DOHH2 (cell line): ENCODE measurements around the gene CDK9.

Experiments used
- H3F3A ChIP-seq: fragments of 200-600 bp; sonication (generic), shearing (Covaris generic); 2 replicates; pipeline ENCODE4 v1.6.0; 2016; ENCODE audit warnings: antibody characterized with exemption, mild to moderate bottlenecking; ENCODE audit not compliant: control insufficient read depth, insufficient read depth
- H3K27ac ChIP-seq: fragments of 200-600 bp; sonication (generic); 2 replicates; pipeline ENCODE4 v1.5.1; 2014; ENCODE audit warnings: low read depth, mild to moderate bottlenecking, low read length, moderate library complexity
- H3K27me3 ChIP-seq: fragments of 200-600 bp; sonication (generic); 2 replicates; pipeline ENCODE4 v1.6.1; 2014; ENCODE audit warnings: mild to moderate bottlenecking, low read length, mixed read lengths; ENCODE audit not compliant: control insufficient read depth
- H3K36me3 ChIP-seq: fragments of 200-600 bp; sonication (generic); 2 replicates; pipeline ENCODE4 v1.6.1; 2014; ENCODE audit warnings: mild to moderate bottlenecking, low read length, moderate library complexity, mixed read lengths; ENCODE audit not compliant: control insufficient read depth
- H3K4me1 ChIP-seq: fragments of 200-600 bp; sonication (generic); 2 replicates; pipeline ENCODE4 v1.6.1; 2014; ENCODE audit warnings: mild to moderate bottlenecking, low read length, mixed read lengths; ENCODE audit not compliant: control insufficient read depth
- H3K4me2 ChIP-seq: fragments of 200-600 bp; sonication (generic); 2 replicates; pipeline ENCODE4 v1.6.0; 2014; ENCODE audit warnings: mild to moderate bottlenecking, low read length, moderate library complexity
- H3K4me3 ChIP-seq: fragments of 200-600 bp; sonication (generic); 2 replicates; pipeline ENCODE4 v1.5.1; 2014; ENCODE audit warnings: mild to moderate bottlenecking, low read length, mixed read lengths
- H3K79me2 ChIP-seq: fragments of 200-600 bp; sonication (generic); 2 replicates; pipeline ENCODE4 v1.6.1; 2014; ENCODE audit warnings: mild to moderate bottlenecking, low read length, mixed read lengths; ENCODE audit not compliant: control insufficient read depth
- H3K9me2 ChIP-seq: fragments of 200-600 bp; sonication (generic); replicated peaks from 2 replicates; pipeline ENCODE4 v1.6.1; 2014; ENCODE audit warnings: mild to moderate bottlenecking, low read length, mixed read lengths; ENCODE audit not compliant: control insufficient read depth
- H3K9me3 ChIP-seq: fragments of 200-600 bp; sonication (generic); 2 replicates; pipeline ENCODE4 v1.6.1; 2014; ENCODE audit warnings: antibody characterized with exemption, low read length, mixed read lengths; ENCODE audit not compliant: control insufficient read depth, insufficient read depth
- H4K20me1 ChIP-seq: fragments of 200-600 bp; sonication (generic); 2 replicates; pipeline ENCODE4 v1.6.0; 2014; ENCODE audit warnings: low read depth, mild to moderate bottlenecking, antibody characterized with exemption, low read length, moderate library complexity; ENCODE audit not compliant: control insufficient read depth, insufficient read depth
- EZH2phosphoT487 ChIP-seq: fragments of 200-600 bp; sonication (generic); IDR thresholded peaks from 2 replicates; pipeline ENCODE4 v1.6.1; 2017; ENCODE audit warnings: borderline replicate concordance, mild to moderate bottlenecking, antibody characterized with exemption, low read length, moderate library complexity, mixed read lengths
- TF ChIP-seq, protein P1 (sequence below): fragments of 200-600 bp; sonication (generic); IDR thresholded peaks from one replicate; pipeline ENCODE4 v1.5.1; 2014; ENCODE audit warnings: antibody characterized with exemption, mild to moderate bottlenecking, low read depth, low read length; ENCODE audit not compliant: poor library complexity, severe bottlenecking

The CDK9 gene

DNA sequence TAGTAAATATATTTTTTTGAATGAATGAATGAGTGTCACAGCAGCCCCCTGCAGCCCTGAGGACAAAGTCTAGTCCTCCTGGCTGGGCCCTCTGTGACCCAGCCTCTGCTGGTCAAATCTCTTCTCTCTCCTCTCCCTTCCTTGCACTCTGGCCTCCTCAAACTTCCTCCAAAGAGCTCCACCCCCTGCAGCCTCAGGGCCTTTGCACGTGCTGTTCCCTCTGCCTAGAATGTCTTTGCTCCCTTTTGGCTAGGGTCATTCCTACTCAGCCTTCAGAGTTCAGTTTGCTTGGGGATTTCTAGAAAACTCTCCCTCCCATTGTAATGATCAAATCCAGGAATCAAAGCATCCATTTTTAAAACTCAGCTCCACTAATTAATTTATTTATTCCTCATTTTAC lies 20.4 kb upstream of the CDK9 start:
- Histone ChIP-seq H3K9me2 (no peaks in the 10 kb centered on the region), H3K36me3 (peaks cover 22% of the 10 kb centered on the region), H3K9me3 (no peaks in the 10 kb centered on the region), H3K79me2 (peaks cover 8% of the 10 kb centered on the region), H3K27ac (no peak overlapping the region), H3K27me3 (no peaks in the 10 kb centered on the region), H3K4me1 (peaks cover 25% of the 10 kb centered on the region), H3K4me2 (no peak overlapping the region), H4K20me1 (peaks cover 2% of the 10 kb centered on the region; the same call in 1 of the 2 replicates), H3F3A (no peaks in the 10 kb centered on the region), H3K4me3 (no peak overlapping the region)
- no peak for TF ChIP-seq EZH2phosphoT487
- TF ChIP-seq, protein P1, sequence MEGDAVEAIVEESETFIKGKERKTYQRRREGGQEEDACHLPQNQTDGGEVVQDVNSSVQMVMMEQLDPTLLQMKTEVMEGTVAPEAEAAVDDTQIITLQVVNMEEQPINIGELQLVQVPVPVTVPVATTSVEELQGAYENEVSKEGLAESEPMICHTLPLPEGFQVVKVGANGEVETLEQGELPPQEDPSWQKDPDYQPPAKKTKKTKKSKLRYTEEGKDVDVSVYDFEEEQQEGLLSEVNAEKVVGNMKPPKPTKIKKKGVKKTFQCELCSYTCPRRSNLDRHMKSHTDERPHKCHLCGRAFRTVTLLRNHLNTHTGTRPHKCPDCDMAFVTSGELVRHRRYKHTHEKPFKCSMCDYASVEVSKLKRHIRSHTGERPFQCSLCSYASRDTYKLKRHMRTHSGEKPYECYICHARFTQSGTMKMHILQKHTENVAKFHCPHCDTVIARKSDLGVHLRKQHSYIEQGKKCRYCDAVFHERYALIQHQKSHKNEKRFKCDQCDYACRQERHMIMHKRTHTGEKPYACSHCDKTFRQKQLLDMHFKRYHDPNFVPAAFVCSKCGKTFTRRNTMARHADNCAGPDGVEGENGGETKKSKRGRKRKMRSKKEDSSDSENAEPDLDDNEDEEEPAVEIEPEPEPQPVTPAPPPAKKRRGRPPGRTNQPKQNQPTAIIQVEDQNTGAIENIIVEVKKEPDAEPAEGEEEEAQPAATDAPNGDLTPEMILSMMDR: no peak

DNA sequence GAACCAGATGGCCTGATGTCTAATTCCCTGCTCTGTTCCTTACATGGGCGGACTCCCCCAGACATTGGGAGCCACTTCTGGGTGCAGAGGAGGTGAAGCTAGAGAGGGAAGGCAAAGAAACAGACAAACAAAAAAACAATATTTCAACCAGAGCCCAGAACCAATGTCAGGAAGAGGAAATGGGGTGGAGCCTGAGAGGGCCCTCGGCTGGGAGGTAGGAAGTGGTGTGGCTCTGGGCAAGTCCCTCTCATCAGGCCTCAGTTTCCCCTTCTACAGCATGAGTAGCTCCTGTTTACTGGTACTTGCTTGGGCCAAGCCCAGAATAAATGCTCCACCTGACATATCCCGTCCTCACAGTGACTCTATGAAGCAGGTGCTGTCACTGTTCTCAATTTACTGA lies 18.4 kb upstream of the CDK9 start:
- Histone ChIP-seq H3K4me3 (no peak overlapping the region), H3K36me3 (peaks cover 30% of the 10 kb centered on the region), H3K4me1 (peaks cover 39% of the 10 kb centered on the region), H4K20me1 (peaks cover 8% of the 10 kb centered on the region; the same call in 1 of the 2 replicates), H3K9me2 (no peaks in the 10 kb centered on the region), H3K27ac (no peak overlapping the region), H3F3A (peaks cover 2% of the 10 kb centered on the region; the same call in 1 of the 2 replicates), H3K4me2 (no peak overlapping the region), H3K79me2 (peaks cover 12% of the 10 kb centered on the region), H3K27me3 (no peaks in the 10 kb centered on the region), H3K9me3 (no peaks in the 10 kb centered on the region)
- TF ChIP-seq EZH2phosphoT487: no peak

DNA sequence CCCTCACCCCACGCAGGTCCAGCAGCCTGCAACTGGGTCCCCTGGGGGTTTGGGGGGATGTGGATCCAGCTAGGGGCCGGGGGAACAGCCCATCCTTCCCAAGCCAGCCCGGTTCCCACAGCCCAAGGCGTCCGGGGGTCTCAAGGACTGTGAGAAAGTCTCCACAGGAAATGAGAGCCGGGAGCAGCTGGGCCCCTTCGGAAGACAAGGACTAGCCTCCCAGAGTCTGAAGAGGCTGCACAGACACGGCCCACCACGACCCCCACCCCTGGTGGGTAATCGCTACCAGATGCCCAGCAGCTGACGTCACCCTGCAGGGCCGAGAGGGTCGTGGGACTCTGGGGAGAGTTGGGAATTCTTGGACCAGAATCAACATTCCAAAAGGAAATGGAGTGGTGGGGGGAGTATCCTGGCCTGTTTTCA lies 17.9 kb upstream of the CDK9 start:
- H3K4me1 ChIP-seq: peaks cover 39% of the 10 kb centered on the region
- H3K27ac ChIP-seq: no peak overlapping the region
- H4K20me1 ChIP-seq: peaks cover 8% of the 10 kb centered on the region; the same call in 1 of the 2 replicates
- peaks cover 33% of the 10 kb centered on the region for H3K36me3 ChIP-seq
- no peaks in the 10 kb centered on the region for H3K9me2 ChIP-seq
- TF ChIP-seq, protein P1: no peak
- TF ChIP-seq EZH2phosphoT487: no peak
- H3K79me2 ChIP-seq: peaks cover 12% of the 10 kb centered on the region
- H3K27me3 ChIP-seq: no peaks in the 10 kb centered on the region
- H3K9me3 ChIP-seq: no peaks in the 10 kb centered on the region
- peaks cover 2% of the 10 kb centered on the region; the same call in 1 of the 2 replicates for H3F3A ChIP-seq
- no peak overlapping the region for H3K4me2 ChIP-seq
- no peak overlapping the region for H3K4me3 ChIP-seq

DNA sequence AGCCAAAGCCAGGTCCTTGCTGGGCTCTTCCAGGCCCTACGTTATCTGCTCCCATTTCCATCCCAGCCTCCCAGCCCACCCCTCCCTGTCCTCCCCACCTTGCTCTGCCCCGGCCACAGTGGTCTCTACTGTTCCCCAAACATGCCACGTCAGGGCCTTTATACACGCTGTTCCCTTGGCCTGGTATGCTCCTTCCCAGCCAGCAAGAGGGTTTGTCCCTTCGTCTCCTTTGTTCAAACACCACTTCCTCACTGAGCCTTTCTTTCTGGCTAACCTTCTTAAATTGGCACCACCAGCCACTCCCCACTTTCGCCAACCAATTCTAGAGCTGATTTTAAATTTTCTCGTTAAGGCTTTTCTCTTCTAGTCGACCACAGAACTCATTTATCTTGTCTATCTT lies 17.1 kb upstream of the CDK9 start:
- Histone ChIP-seq H3K9me3 (no peaks in the 10 kb centered on the region), H3K79me2 (peaks cover 12% of the 10 kb centered on the region), H3F3A (peaks cover 5% of the 10 kb centered on the region), H3K36me3 (peaks cover 40% of the 10 kb centered on the region), H3K4me2 (no peak overlapping the region), H3K27ac (no peak overlapping the region), H3K4me1 (peaks cover 39% of the 10 kb centered on the region), H3K9me2 (no peaks in the 10 kb centered on the region), H3K4me3 (no peak overlapping the region), H4K20me1 (peaks cover 8% of the 10 kb centered on the region; the same call in 1 of the 2 replicates), H3K27me3 (no peaks in the 10 kb centered on the region)
- TF ChIP-seq, protein P1: no peak
- TF ChIP-seq EZH2phosphoT487: no peak
